ENCODE data around the gene ACAT2. TPM values are rescaled to one million over a fixed set of nuclear protein-coding genes. Genes with fewer than 3 reads are reported as not detected.
"Not testable (repeated sequence)": the region's sequence is repeated elsewhere in the genome, so short reads cannot be mapped to it uniquely, and the experiment has no call there.

ACAT2 gene
- total RNA-seq, 1 donor from 2014 or later = 8.7 TPM

GRCh38 chr6:159800141-159800865 lies 38.5 kb downstream of the ACAT2 start, which contains the start of gene PNLDC1:
Gene PNLDC1 (plus strand): TSS chr6:159800276. CDS start chr6:159800308, 32 bp downstream.
- intact Hi-C loops (cut with DNase I) = no loop called here
- DNase-seq (ENCODE audit: low spot score) = no peak

- no peak for DNase-seq (ENCODE audit: low spot score)
- intact Hi-C loops (cut with DNase I) = no loop called here
These were observed 40.1 kb downstream of the ACAT2 start for GRCh38 chr6:159801935-159802334.

DNA sequence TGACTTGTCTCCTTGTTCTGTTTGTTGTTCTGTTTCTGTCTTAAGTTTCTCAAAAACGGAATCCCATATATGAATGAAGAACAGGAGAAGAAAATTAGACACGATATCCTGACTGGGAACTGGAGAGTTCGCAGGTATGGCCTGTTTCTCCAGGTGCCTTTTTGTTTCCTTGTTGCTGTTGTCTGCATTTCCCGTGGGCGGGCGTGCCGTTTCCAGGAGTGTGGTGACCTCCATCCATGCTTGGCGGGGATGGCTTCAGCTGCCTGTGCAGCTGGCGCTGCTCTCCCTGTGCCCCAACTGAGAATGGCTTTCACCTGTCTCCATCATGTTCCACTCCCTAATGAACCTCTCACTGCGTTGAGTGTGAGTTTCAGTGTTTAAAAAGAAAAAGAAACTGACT lies 42.7 kb downstream of the ACAT2 start:
- no peak for DNase-seq (ENCODE audit: low spot score)
- intact Hi-C loops (cut with DNase I) = no loop called here

GRCh38 chr6:159805440-159806020 lies 43.7 kb downstream of the ACAT2 start:
- intact Hi-C loops (cut with DNase I) = no loop called here

DNA sequence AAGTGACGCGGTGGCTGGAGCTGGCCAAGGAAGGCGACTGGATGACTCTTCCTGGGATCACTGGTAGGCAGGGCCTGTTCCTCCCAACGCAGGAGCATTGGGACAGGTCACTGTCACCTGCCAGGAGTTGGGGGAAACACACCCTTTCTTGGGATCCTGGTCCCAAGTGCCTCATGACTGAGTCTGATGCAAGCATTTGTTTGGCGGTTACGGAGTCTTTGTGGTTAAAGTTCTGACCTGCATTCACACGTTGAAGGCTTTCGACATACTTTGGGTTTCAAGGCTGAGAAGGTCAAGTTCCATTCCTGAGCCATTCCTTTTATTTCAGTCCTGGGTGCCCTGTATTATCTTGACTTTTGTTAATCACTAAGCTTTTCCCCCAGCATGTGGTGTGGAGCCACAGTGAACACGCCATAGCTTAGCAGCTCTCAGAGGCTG lies 44.2 kb downstream of the ACAT2 start:
- DNase-seq (ENCODE audit: low spot score) = no peak
- intact Hi-C loops (cut with DNase I) = no loop called here

More at GRCh38 chr6:159805440-159806020, 43.7 kb downstream of the ACAT2 start:
- no peak for DNase-seq (ENCODE audit: low spot score)

- intact Hi-C loops (cut with DNase I) = no loop called here
- DNase-seq (ENCODE audit: low spot score) = no peak
These were observed 45.5 kb downstream of the ACAT2 start for GRCh38 chr6:159807150-159807858.

GRCh38 chr6:159808647-159809046 lies 46.8 kb downstream of the ACAT2 start:
- no peak for DNase-seq (ENCODE audit: low spot score)
- intact Hi-C loops (cut with DNase I) = no loop called here

- no peak for DNase-seq (ENCODE audit: low spot score)
These were observed 47.3 kb downstream of the ACAT2 start for GRCh38 chr6:159809149-159809548.

DNA sequence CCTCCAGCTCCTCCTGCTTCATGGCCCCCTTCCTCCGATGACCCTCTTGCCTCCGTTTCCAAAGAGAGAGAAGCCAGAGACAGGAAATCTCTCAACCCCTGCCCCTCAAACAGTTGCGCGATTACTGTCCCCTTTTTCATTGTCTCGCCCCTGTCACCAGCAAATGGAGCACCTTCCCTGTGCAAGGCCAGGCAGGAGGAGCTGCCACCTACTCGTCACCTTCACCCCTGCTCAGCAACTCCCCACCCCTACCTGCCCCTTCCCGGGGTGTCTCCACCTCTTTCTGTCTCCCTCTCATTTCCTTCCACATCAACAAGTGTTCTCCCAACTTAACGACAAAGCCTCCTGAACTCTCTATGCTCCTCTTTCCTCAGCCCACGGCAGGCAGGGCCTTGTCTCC lies 51.9 kb downstream of the ACAT2 start:
- no peak for DNase-seq (ENCODE audit: low spot score)

More at GRCh38 chr6:159809149-159809548, 47.3 kb downstream of the ACAT2 start:
- intact Hi-C loops (cut with DNase I) = no loop called here

GRCh38 chr6:159815410-159815809 lies 53.6 kb downstream of the ACAT2 start:
- intact Hi-C loops (cut with DNase I) = no loop called here
- no peak for DNase-seq (ENCODE audit: low spot score)

More for the DNA sequence above, 51.9 kb downstream of the ACAT2 start:
- intact Hi-C loops (cut with DNase I) = no loop called here

- intact Hi-C loops (cut with DNase I); DNase-seq (ENCODE audit: low spot score): not testable (repeated sequence)
These were observed 54.9 kb downstream of the ACAT2 start for GRCh38 chr6:159816775-159817174.

DNA sequence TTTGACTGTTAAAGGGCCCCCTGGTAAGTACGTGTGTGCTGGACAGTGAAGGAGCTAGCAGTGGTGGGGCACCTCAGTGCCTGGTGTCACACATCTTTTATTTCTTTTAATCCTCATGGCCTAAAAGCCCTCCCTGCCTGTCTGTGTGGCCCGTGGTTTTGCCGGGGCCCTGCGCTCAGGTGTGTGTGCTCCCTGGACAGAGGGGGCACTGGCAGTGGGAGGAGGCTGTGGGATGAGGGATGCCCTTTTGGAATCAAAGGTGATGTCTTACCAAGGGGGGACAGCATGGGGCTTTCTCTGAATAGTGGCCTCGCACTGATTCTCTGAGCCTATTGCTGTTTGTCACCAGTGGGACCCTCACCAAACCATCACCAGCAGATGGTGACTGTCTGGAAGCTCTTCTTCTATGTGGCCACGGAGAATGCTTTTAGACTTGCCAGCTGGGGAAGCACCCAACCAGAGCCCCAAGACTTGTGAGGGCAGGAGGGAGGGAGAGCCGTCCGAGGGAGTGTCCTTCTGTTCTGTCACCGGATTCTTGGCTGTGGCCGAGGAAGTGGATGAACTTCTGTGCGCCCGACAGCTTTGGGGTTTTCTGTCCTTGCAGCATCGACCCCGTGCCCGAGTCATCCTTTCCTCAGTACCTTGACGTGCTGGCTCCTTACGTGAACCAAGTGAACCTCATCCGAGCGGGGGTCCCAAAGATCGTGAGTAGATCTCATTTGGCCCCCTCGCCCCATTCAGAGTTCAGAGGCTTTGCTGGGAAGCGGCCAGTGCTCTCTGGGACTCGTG lies 56.3 kb downstream of the ACAT2 start:
- intact Hi-C loops (cut with DNase I) = no loop called here
- DNase-seq (ENCODE audit: low spot score) = no peak

DNA sequence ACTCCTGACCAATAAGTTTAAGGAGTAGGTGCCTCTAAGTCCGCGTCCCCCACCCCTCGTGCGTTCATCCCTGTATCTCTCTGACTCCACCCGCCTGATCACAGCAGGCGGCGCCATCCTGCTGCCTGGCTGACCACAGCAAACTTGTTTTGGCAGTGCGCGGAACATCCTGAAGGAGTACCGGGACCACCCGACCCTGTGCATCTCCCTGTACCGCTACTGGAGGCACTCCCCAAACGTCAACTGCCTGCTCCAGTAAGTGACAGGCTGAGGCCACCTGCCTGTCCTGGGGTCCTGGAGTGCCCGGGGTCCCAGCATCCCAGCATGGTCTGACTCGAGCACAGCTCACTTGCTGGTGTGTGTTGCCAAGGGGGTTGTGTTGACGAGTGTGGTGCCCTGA lies 57.3 kb downstream of the ACAT2 start:
- no peak for DNase-seq (ENCODE audit: low spot score)
- intact Hi-C loops (cut with DNase I) = no loop called here

- no peak for DNase-seq (ENCODE audit: low spot score)
- intact Hi-C loops (cut with DNase I) = no loop called here
These were observed 58.2 kb downstream of the ACAT2 start for GRCh38 chr6:159819932-159820640.

DNA sequence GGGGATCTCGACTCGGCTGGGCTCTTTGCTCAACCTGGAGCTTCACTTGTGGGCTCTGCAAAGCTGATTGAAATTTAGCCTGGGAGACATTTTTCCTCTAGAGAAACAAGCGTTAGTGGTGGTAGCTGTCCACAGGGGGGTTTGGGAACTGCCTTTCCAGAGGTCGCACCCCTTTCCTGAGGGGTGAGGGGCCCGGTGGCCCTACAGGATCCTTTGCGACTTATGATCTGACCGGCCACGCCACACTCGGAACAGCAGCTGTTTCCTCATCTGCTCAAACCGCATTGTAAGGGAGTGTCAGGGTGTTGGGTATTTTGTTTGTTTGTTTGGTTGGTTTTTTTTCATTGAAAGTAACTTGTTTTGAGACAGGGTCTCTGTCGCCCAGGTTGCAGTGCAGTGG lies 59.3 kb downstream of the ACAT2 start:
- DNase-seq (ENCODE audit: low spot score) = no peak
- intact Hi-C loops (cut with DNase I) = no loop called here

DNA sequence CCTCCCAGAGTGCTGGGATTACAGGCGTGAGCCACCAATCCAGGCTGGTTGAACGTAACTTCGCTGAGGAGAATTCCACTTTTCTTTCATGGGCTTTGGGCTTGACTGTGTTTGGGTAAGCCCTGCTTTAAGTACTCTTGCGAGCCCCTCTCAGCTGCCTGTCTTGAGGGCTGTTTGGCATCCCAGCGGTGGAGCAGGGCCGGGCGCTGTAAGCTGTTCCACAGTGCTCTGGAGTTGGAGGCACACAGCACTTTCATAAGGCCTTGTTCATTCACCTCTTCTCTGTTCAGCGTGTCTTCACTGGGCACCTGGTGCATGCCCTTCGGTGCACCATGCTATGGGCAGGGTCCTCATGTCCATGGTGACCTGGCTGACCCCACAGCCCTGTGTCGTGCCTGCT lies 59.9 kb downstream of the ACAT2 start:
- intact Hi-C loops (cut with DNase I) = no loop called here
- no peak for DNase-seq (ENCODE audit: low spot score)

GRCh38 chr6:159823953-159824352 lies 62.1 kb downstream of the ACAT2 start:
- intact Hi-C loops (cut with DNase I) = no loop called here
- DNase-seq (ENCODE audit: low spot score) = no peak

DNA sequence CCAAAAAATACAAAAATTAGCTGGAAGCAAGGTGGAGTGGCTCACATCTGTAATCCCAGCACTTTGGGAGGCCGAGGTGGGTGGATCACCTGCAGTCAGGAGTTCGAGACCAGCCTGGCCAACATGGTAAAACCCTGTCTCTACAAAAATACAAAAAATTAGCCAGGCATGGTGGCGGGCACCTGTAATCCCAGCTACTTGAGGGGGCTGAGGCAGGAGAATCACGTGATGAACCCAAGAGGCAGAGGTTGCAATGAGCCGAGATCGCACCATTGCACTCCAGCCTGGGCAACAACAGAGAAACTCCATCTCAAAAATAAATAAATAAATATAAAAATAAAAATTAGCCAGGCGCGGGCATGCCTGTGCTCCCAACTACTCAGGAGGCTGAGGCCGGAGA lies 62.8 kb downstream of the ACAT2 start:
- DNase-seq (ENCODE audit: low spot score); intact Hi-C loops (cut with DNase I): not testable (repeated sequence)

DNA sequence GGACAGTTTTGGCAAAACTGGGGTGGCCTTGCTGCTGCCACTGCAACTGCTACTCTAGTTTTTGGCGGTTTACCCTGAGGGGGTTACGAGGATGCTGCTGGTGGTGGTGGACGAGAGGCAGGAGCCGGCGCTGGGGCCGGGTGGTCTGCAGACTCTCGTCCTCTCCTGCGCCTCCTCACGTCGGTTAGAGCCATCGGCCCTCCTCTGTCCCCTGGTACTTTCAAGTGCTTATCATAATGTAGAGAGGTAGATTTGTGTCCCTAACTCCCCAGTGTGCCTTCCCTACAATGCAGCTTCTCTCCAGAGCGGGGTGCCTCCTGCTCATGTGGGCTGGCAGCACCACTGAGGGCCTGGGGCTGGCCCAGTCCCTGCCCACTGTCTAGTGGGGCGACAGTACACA lies 64.2 kb downstream of the ACAT2 start:
- DNase-seq (ENCODE audit: low spot score) = no peak
- intact Hi-C loops (cut with DNase I) = no loop called here

Data from cardiac septum (tissue), 1 donor.